ENCODE results near the gene FBXL7.

Gene FBXL7

DNA sequence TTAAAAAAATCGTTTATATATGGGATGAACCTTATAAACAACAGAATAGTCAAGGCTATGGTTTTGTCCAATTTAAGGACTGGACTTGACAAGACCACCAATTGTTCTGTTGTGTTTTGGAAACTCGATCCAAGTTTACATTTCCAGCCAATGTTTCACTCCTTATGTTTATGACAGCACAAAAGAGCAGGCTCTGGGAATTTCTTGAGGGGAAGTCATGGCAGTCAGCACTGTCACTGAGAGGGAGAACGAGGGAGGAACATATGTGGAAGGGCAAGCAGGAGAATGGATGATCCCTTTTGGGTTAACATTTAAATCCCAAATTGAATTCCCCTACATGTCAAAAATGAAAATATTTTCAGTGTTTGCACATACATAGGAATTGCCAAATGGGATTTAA is 387.1 kb downstream of the FBXL7 start:
- Mint-ChIP-seq H3K27me3 (no peaks in the 10 kb centered on the region), H3K27ac (no peak overlapping the region)

DNA sequence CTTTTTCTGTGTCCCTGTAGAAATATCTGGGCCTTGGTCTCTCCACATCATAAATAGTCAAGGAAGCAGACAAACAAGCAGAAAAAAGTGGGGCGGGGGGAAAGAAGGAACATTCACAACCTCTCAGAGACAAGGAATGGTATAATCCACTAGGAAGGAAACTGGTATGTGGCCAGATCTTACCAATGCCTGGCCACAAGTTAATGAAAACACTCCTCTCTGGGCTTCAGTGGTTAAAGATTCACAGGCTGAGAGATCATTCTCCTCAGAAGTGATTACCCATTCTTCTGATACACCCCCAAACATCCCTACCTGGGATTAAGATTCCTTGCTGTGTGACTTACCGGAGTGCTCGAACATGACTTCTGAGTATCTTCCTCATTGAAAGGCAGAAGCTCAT is 389.0 kb downstream of the FBXL7 start:
- peaks cover 5% of the 10 kb centered on the region for H3K9me3 Mint-ChIP-seq
- no peaks in the 10 kb centered on the region for H3K4me1 Mint-ChIP-seq
- H3K27ac Mint-ChIP-seq = no peak overlapping the region
- H3K36me3 Mint-ChIP-seq = no peaks in the 10 kb centered on the region
- H3K4me3 Mint-ChIP-seq = no peak overlapping the region
- no peak for ATAC-seq
- no peaks in the 10 kb centered on the region for H3K27me3 Mint-ChIP-seq

More for the DNA sequence above, 387.1 kb downstream of the FBXL7 start:
- no peak for ATAC-seq
- H3K4me1 Mint-ChIP-seq = no peaks in the 10 kb centered on the region
- no peak overlapping the region for H3K4me3 Mint-ChIP-seq
- H3K9me3 Mint-ChIP-seq = peaks cover 3% of the 10 kb centered on the region
- no peaks in the 10 kb centered on the region for H3K36me3 Mint-ChIP-seq

- Mint-ChIP-seq H3K36me3 (no peaks in the 10 kb centered on the region), H3K27ac (no peak overlapping the region), H3K9me3 (peaks cover 3% of the 10 kb centered on the region), H3K4me3 (no peak overlapping the region), H3K27me3 (no peaks in the 10 kb centered on the region), H3K4me1 (no peaks in the 10 kb centered on the region)
- no peak for ATAC-seq
These were observed 393.9 kb downstream of the FBXL7 start for GRCh38 chr5:15893866-15894265.

- H3K36me3 Mint-ChIP-seq = no peaks in the 10 kb centered on the region
- ATAC-seq = no peak
- no peaks in the 10 kb centered on the region for H3K27me3 Mint-ChIP-seq
- H3K9me3 Mint-ChIP-seq = no peaks in the 10 kb centered on the region
- H3K4me1 Mint-ChIP-seq = no peaks in the 10 kb centered on the region
- no peak overlapping the region for H3K4me3 Mint-ChIP-seq
- no peak overlapping the region for H3K27ac Mint-ChIP-seq
These were observed 397.7 kb downstream of the FBXL7 start for GRCh38 chr5:15897656-15898055.

GRCh38 chr5:15898641-15899040 is 398.7 kb downstream of the FBXL7 start:
- no peaks in the 10 kb centered on the region for H3K36me3 Mint-ChIP-seq
- H3K27me3 Mint-ChIP-seq = no peaks in the 10 kb centered on the region
- no peak overlapping the region for H3K4me3 Mint-ChIP-seq
- ATAC-seq = no peak
- H3K27ac Mint-ChIP-seq = no peak overlapping the region
- H3K4me1 Mint-ChIP-seq = no peaks in the 10 kb centered on the region
- no peaks in the 10 kb centered on the region for H3K9me3 Mint-ChIP-seq

DNA sequence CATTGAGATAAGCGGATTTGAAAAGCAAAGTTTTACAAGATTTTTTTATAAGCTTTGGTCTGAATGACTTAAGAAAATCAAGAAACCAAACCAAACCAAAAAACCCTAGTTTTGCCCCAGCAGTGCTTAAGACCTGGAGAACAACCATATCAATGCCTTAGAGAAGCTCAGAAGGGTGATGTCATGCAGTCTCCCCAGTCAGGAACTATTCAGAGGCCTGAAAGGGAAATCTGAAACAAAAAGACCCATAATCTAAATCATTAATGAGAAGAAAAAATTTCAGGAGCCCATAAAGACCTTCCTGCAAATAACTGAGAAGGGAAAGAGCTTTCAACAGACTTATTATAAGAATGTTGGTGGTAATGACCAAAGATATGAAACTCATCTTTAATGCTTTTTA is 399.5 kb downstream of the FBXL7 start:
- no peak for ATAC-seq
- Mint-ChIP-seq H3K27me3 (no peaks in the 10 kb centered on the region), H3K9me3 (no peaks in the 10 kb centered on the region), H3K36me3 (no peaks in the 10 kb centered on the region), H3K4me1 (no peaks in the 10 kb centered on the region), H3K4me3 (no peak overlapping the region), H3K27ac (no peak overlapping the region)

DNA sequence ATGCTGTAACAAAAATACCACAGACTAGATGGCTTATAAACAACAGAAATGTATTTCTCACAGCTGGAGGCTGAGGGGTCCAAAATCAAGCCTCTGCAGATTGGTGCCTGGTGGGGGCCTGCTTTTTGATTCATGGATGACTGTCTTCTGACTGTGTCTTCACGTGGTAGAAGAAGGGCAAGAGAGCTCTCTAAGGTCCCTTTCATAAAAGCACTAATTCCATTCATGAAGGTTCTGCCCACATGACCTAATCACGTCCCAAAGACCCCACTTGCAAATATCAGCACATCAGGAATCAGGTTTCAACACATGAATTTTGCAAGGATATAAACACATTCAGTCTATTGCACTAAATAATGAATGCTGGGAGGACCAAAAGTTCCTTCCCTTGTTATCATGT is 401.2 kb downstream of the FBXL7 start:
- Mint-ChIP-seq H3K36me3 (no peaks in the 10 kb centered on the region), H3K27me3 (no peaks in the 10 kb centered on the region), H3K27ac (no peak overlapping the region), H3K4me3 (no peak overlapping the region), H3K4me1 (no peaks in the 10 kb centered on the region), H3K9me3 (no peaks in the 10 kb centered on the region)
- ATAC-seq = no peak

DNA sequence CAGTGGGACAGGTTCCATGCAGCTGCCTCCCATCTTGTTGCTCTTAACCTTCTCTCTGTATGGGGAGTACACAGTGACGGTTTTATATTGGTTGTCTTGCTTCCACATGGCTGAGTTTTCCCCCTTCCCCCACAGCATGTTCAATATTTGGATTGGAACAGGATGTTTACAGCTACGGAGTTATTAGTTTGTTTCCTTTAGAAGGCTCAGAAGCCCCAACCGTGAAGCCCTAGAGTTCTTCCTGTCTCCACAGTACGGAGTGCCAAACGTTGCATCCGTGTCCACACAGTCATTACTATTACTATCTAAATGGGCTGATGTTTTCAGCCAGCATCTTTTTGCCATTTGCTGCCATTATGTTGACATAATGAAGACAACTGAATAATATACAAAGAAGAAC is 402.1 kb downstream of the FBXL7 start:
- Mint-ChIP-seq H3K27ac (no peak overlapping the region), H3K4me1 (no peaks in the 10 kb centered on the region), H3K9me3 (no peaks in the 10 kb centered on the region), H3K4me3 (no peak overlapping the region), H3K27me3 (no peaks in the 10 kb centered on the region), H3K36me3 (no peaks in the 10 kb centered on the region)
- ATAC-seq = no peak

- no peak overlapping the region for H3K27ac Mint-ChIP-seq
- no peaks in the 10 kb centered on the region for H3K27me3 Mint-ChIP-seq
- no peak for ATAC-seq
- H3K36me3 Mint-ChIP-seq = no peaks in the 10 kb centered on the region
- no peak overlapping the region for H3K4me3 Mint-ChIP-seq
- no peaks in the 10 kb centered on the region for H3K9me3 Mint-ChIP-seq
- no peaks in the 10 kb centered on the region for H3K4me1 Mint-ChIP-seq
These were observed 405.2 kb downstream of the FBXL7 start for GRCh38 chr5:15904899-15905830.

- no peak overlapping the region for H3K27ac Mint-ChIP-seq
- no peaks in the 10 kb centered on the region for H3K36me3 Mint-ChIP-seq
- H3K9me3 Mint-ChIP-seq = no peaks in the 10 kb centered on the region
- no peaks in the 10 kb centered on the region for H3K4me1 Mint-ChIP-seq
- H3K27me3 Mint-ChIP-seq = no peaks in the 10 kb centered on the region
- H3K4me3 Mint-ChIP-seq = no peak overlapping the region
- no peak for ATAC-seq
These were observed 414.7 kb downstream of the FBXL7 start for GRCh38 chr5:15914638-15915037.

GRCh38 chr5:15926586-15926985 is 426.6 kb downstream of the FBXL7 start:
- no peak for ATAC-seq

GRCh38 chr5:15927710-15928380 is 427.9 kb downstream of the FBXL7 start:
- H3K36me3 Mint-ChIP-seq = no peaks in the 10 kb centered on the region
- no peak overlapping the region for H3K4me3 Mint-ChIP-seq
- no peaks in the 10 kb centered on the region for H3K27me3 Mint-ChIP-seq
- no peak for ATAC-seq
- no peaks in the 10 kb centered on the region for H3K9me3 Mint-ChIP-seq
- no peaks in the 10 kb centered on the region for H3K4me1 Mint-ChIP-seq
- no peak overlapping the region for H3K27ac Mint-ChIP-seq

More at GRCh38 chr5:15926586-15926985, 426.6 kb downstream of the FBXL7 start:
- Mint-ChIP-seq H3K27me3 (no peaks in the 10 kb centered on the region), H3K4me1 (no peaks in the 10 kb centered on the region), H3K36me3 (no peaks in the 10 kb centered on the region), H3K9me3 (no peaks in the 10 kb centered on the region), H3K27ac (no peak overlapping the region), H3K4me3 (no peak overlapping the region)

- H3K36me3 Mint-ChIP-seq = no peaks in the 10 kb centered on the region
- ATAC-seq = no peak
- no peaks in the 10 kb centered on the region for H3K9me3 Mint-ChIP-seq
- no peak overlapping the region for H3K4me3 Mint-ChIP-seq
- no peaks in the 10 kb centered on the region for H3K4me1 Mint-ChIP-seq
- H3K27ac Mint-ChIP-seq = no peak overlapping the region
- no peaks in the 10 kb centered on the region for H3K27me3 Mint-ChIP-seq
These were observed 429.8 kb downstream of the FBXL7 start for GRCh38 chr5:15929611-15930263.

DNA sequence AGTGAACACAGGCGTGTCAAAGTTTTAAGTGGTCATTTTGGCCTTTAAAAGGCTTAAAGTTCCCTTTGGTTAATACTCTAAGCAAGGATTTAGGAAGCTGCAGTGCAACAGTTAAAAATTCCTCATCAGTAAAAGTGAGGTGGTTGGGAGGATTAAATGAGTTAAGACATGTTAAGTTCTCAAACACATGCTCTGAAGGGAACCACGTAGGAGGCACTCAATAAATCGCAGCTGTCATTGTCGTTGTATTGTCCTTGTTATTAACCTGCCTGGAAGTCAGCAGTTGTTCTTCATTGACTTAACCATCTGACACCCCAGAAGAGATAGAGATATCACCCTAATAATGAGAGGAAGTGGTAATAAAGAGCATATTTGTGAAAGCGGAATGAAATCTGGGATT is 432.1 kb downstream of the FBXL7 start:
- no peaks in the 10 kb centered on the region for H3K36me3 Mint-ChIP-seq
- no peak overlapping the region for H3K4me3 Mint-ChIP-seq
- no peaks in the 10 kb centered on the region for H3K27me3 Mint-ChIP-seq
- H3K27ac Mint-ChIP-seq = no peak overlapping the region
- no peak for ATAC-seq
- H3K9me3 Mint-ChIP-seq = no peaks in the 10 kb centered on the region
- no peaks in the 10 kb centered on the region for H3K4me1 Mint-ChIP-seq

- H3K9me3 Mint-ChIP-seq = no peaks in the 10 kb centered on the region
- H3K4me1 Mint-ChIP-seq = no peaks in the 10 kb centered on the region
- no peak overlapping the region for H3K27ac Mint-ChIP-seq
- H3K36me3 Mint-ChIP-seq = no peaks in the 10 kb centered on the region
- no peaks in the 10 kb centered on the region for H3K27me3 Mint-ChIP-seq
- no peak for ATAC-seq
- H3K4me3 Mint-ChIP-seq = no peak overlapping the region
These were observed 433.6 kb downstream of the FBXL7 start for GRCh38 chr5:15933259-15934207.

Measured in stimulated activated memory B cell treated with anti-CD40 and anti-IgM and Interleukin-4, amounts not matched to agents 10 μg/mL and 1 μg/mL and 100 μg/mL, for 72 hours (primary cell).